CD4-positive, alpha-beta T cell treated with Interleukin-15 for 4 hours (primary cell): ENCODE results near the gene DHX29.

Source experiments
- DNase-seq: peaks from one replicate; pipeline ENCODE4 v3.0.0-alpha.2; 2020; ENCODE audit warnings: low spot score

The DHX29 gene

GRCh38 chr5:55232985-55233928 lies 74.2 kb downstream of the DHX29 start, which contains the start of gene CCNO:
TSS of gene CCNO (minus strand) at chr5:55233608. CDS start at chr5:55233523, 85 bp downstream.
- peak; percentile 58 for DNase-seq

- DNase-seq = no peak
These were observed 75.1 kb downstream of the DHX29 start for GRCh38 chr5:55232271-55232984.

GRCh38 chr5:55231919-55232270 lies 75.6 kb downstream of the DHX29 start:
- no peak for DNase-seq

- no peak for DNase-seq
These were observed 76.2 kb downstream of the DHX29 start for GRCh38 chr5:55231029-55231918.

- no peak for DNase-seq
These were observed 77.3 kb downstream of the DHX29 start for GRCh38 chr5:55230086-55230629.

GRCh38 chr5:55227664-55228430 lies 79.6 kb downstream of the DHX29 start:
- no peak for DNase-seq

- no peak for DNase-seq
These were observed 80.4 kb downstream of the DHX29 start, which contains the start of gene MCIDAS for GRCh38 chr5:55226934-55227663. TSS of gene MCIDAS (minus strand) at chr5:55227315. CDS start at chr5:55227138, 177 bp downstream.

- peak; percentile 24 for DNase-seq
These were observed 81.2 kb downstream of the DHX29 start for GRCh38 chr5:55226027-55226933.

GRCh38 chr5:55225346-55225745 lies 82.1 kb downstream of the DHX29 start:
- no peak for DNase-seq

- no peak for DNase-seq
These were observed 83.7 kb downstream of the DHX29 start for GRCh38 chr5:55223812-55224240.

GRCh38 chr5:55222985-55223811 lies 84.3 kb downstream of the DHX29 start:
- no peak for DNase-seq

- DNase-seq = no peak
These were observed 85.2 kb downstream of the DHX29 start for GRCh38 chr5:55222092-55222984.

- DNase-seq = no peak
These were observed 86.9 kb downstream of the DHX29 start for GRCh38 chr5:55220433-55221185.

- no peak for DNase-seq
These were observed 87.7 kb downstream of the DHX29 start for GRCh38 chr5:55219770-55220169.

GRCh38 chr5:55218967-55219366 lies 88.5 kb downstream of the DHX29 start:
- DNase-seq = no peak

- no peak for DNase-seq
These were observed 96.2 kb downstream of the DHX29 start for GRCh38 chr5:55211184-55211874.
